HG02798 (cell line): ENCODE results near the gene ZNF888.
"Not testable (repeated sequence)": the region's sequence is repeated elsewhere in the genome, so short reads cannot be mapped to it uniquely, and the experiment has no call there.

Experiments
- ATAC-seq: cut with Tn5 transposase; IDR thresholded peaks from one replicate; pipeline ENCODE4 v1.9.1; 2021; ENCODE audit warnings: mild to moderate bottlenecking; ENCODE audit not compliant: unreplicated experiment, poor library complexity

Gene ZNF888

GRCh38 chr19:52889931-52890330 is 33.3 kb downstream of the ZNF888 start:
- no peak for ATAC-seq

- no peak for ATAC-seq
These were observed 34.2 kb downstream of the ZNF888 start for GRCh38 chr19:52889076-52889475.

GRCh38 chr19:52880895-52881389 is 42.3 kb downstream of the ZNF888 start:
- no peak for ATAC-seq

GRCh38 chr19:52872996-52873395 is 50.2 kb downstream of the ZNF888 start:
- ATAC-seq, result not testable (repeated sequence)

- no peak for ATAC-seq
These were observed 51.8 kb downstream of the ZNF888 start for GRCh38 chr19:52871466-52871865.

GRCh38 chr19:52868031-52868430 is 55.2 kb downstream of the ZNF888 start:
- ATAC-seq, result not testable (repeated sequence)

- peak; percentile 98 for ATAC-seq
These were observed 65.6 kb downstream of the ZNF888 start, which contains the start of gene ZNF468 for GRCh38 chr19:52857378-52858191. Gene ZNF468 (minus strand): TSS chr19:52857619. CDS start chr19:52854272, 3,347 bp downstream.

- ATAC-seq, result peak; percentile 3
These were observed 66.5 kb downstream of the ZNF888 start for GRCh38 chr19:52856540-52857377.
